GM23248 (cell line): Measurements from ENCODE around the gene DOC2B. TPM values are rescaled to one million over a fixed set of nuclear protein-coding genes. Genes with fewer than 3 reads are reported as not detected.
"Not testable (repeated sequence)": the region's sequence is repeated elsewhere in the genome, so short reads cannot be mapped to it uniquely, and the experiment has no call there.

Source experiments
- DNase-seq: peaks from one replicate; pipeline ENCODE4 v3.0.0-alpha.2; 2015
- H2AFZ ChIP-seq: fragments of 200-600 bp; sonication (generic); 2 replicates; pipeline ENCODE4 v1.6.1; 2016; ENCODE audit warnings: antibody characterized with exemption
- H3F3A ChIP-seq: fragments of 200-600 bp; sonication (generic); 2 replicates; pipeline ENCODE4 v1.6.1; 2016; ENCODE audit warnings: mild to moderate bottlenecking, antibody characterized with exemption, mixed run types; ENCODE audit not compliant: insufficient read depth
- H3K27ac ChIP-seq: fragments of 200-600 bp; sonication (generic); 2 replicates; pipeline ENCODE4 v1.5.1; 2016; ENCODE audit warnings: mild to moderate bottlenecking
- H3K27me3 ChIP-seq: fragments of 200-600 bp; sonication (generic); replicated peaks from 2 replicates; pipeline ENCODE4 v1.6.1; 2016; ENCODE audit warnings: mild to moderate bottlenecking; ENCODE audit not compliant: insufficient read depth
- H3K36me3 ChIP-seq: fragments of 200-600 bp; sonication (generic); 2 replicates; pipeline ENCODE4 v1.6.1; 2016; ENCODE audit warnings: low read depth, mild to moderate bottlenecking
- H3K4me1 ChIP-seq: fragments of 200-600 bp; sonication (generic); 2 replicates; pipeline ENCODE4 v1.6.1; 2016; ENCODE audit warnings: mild to moderate bottlenecking; ENCODE audit not compliant: insufficient read depth
- H3K4me2 ChIP-seq: fragments of 200-600 bp; sonication (generic); one replicate; pipeline ENCODE4 v1.6.1; 2016; ENCODE audit warnings: mild to moderate bottlenecking; ENCODE audit not compliant: unreplicated experiment
- H3K4me3 ChIP-seq: fragments of 200-600 bp; sonication (generic); 2 replicates; pipeline ENCODE4 v1.5.1; 2016; ENCODE audit warnings: mild to moderate bottlenecking
- H3K79me2 ChIP-seq: fragments of 200-600 bp; sonication (generic); 2 replicates; pipeline ENCODE4 v1.6.1; 2016; ENCODE audit warnings: mild to moderate bottlenecking; ENCODE audit not compliant: insufficient read depth
- H3K9ac ChIP-seq: fragments of 200-600 bp; sonication (generic); 2 replicates; pipeline ENCODE4 v1.6.1; 2016; ENCODE audit warnings: mild to moderate bottlenecking
- H3K9me2 ChIP-seq: fragments of 200-600 bp; sonication (generic); 2 replicates; pipeline ENCODE4 v1.6.1; 2016; ENCODE audit warnings: mixed run types, mild to moderate bottlenecking, moderate library complexity; ENCODE audit not compliant: insufficient read depth
- H3K9me3 ChIP-seq: fragments of 200-600 bp; sonication (generic); one replicate; pipeline ENCODE4 v1.6.1; 2017; ENCODE audit warnings: low read depth
- H4K20me1 ChIP-seq: fragments of 200-600 bp; sonication (generic); 2 replicates; pipeline ENCODE4 v1.6.0; 2016; ENCODE audit not compliant: insufficient read depth
- EZH2 ChIP-seq: fragments of 200-600 bp; sonication (generic); IDR thresholded peaks from 2 replicates; pipeline ENCODE4 v1.6.1; 2018; ENCODE audit warnings: antibody characterized with exemption, mild to moderate bottlenecking; ENCODE audit not compliant: insufficient read depth, poor library complexity, severe bottlenecking
- EZH2phosphoT487 ChIP-seq: fragments of 200-600 bp; sonication (generic); IDR thresholded peaks from 2 replicates; pipeline ENCODE4 v1.6.1; 2018; ENCODE audit warnings: antibody characterized with exemption, moderate library complexity, mild to moderate bottlenecking, low read depth; ENCODE audit not compliant: insufficient read depth
- WGBS, 2 experiments: methylation state at CpG; one replicate each; pipeline ENCODE4 v1.1.6; 2015 to 2017; ENCODE audit warnings: low lambda C conversion rate in 2 of 2, low coverage in 1 of 2; ENCODE audit errors: missing lambda C conversion rate in 2 of 2; 5-methylcytosine and 5-hydroxymethylcytosine counted together
- in situ Hi-C: fragments of 300-500 bp; cut with MboI; formaldehyde crosslinking; loops from 2 replicates; pipeline ENCODE4 v1.15.0; 2020
- polyA plus RNA-seq: library from polyadenylated mRNA; unstranded; fragments of >200 nt; fragmentation: Nextera tagmentation; extraction: Ambion mirVana; gene quantifications from 2 replicates; pipeline ENCODE4 v1.2.1, GENCODE V29; 2016
- total RNA-seq: library from RNA; depleted of rRNA; stranded (reverse); fragments of >200 nt; shearing (Covaris generic); gene quantifications from 2 replicates; pipeline ENCODE4 v1.2.3, GENCODE V29; 2014

Gene DOC2B
- total and polyA plus RNA-seq, 2 experiments from 2014 or later = 0.03 TPM; not detected in 1

- no peak overlapping the region for H3K27ac ChIP-seq
- H4K20me1 ChIP-seq = no peaks in the 10 kb centered on the region
- no peaks in the 10 kb centered on the region for H3K27me3 ChIP-seq
- TF ChIP-seq EZH2 (no peak), EZH2phosphoT487 (no peak)
- H3K9me2 ChIP-seq = no peaks in the 10 kb centered on the region
- H3K36me3 ChIP-seq = no peaks in the 10 kb centered on the region
- in situ Hi-C loops = no loop called here
- no peak overlapping the region for H3K4me2 ChIP-seq
- H3K4me1 ChIP-seq = peaks cover 6% of the 10 kb centered on the region; the same call in 1 of the 2 replicates
- H3K79me2 ChIP-seq = no peaks in the 10 kb centered on the region
- no peaks in the 10 kb centered on the region for H3K9me3 ChIP-seq
- no peak overlapping the region for H3K4me3 ChIP-seq
- no peak for DNase-seq
- H3F3A ChIP-seq = no peaks in the 10 kb centered on the region
- 59 to 72% methylated on average over 2 of the region's 2 CpGs for WGBS, 2 experiments
- peak overlapping the region; percentile 99 for H2AFZ ChIP-seq
- H3K9ac ChIP-seq = no peak overlapping the region
Observed at GRCh38 chr17:216625-217024, 35.2 kb upstream of the DOC2B start.

GRCh38 chr17:215563-216478 is 34.4 kb upstream of the DOC2B start:
- H3K9me3 ChIP-seq, H4K20me1 ChIP-seq, H3K4me1 ChIP-seq, H3K27me3 ChIP-seq, H3K36me3 ChIP-seq, H3K79me2 ChIP-seq, H3K9me2 ChIP-seq, H3F3A ChIP-seq, H3K27ac ChIP-seq, in situ Hi-C loops: not testable (repeated sequence)
- peak overlapping the region; percentile 68 for H3K4me3 ChIP-seq
- H3K9ac ChIP-seq = peak overlapping the region; percentile 81
- DNase-seq = peak; percentile 45
- H2AFZ ChIP-seq = peak overlapping the region; percentile 99
- 26 to 28% methylated on average over 20 to 25 of the region's 29 CpGs for WGBS, 2 experiments
- peak overlapping the region; percentile 52 for H3K4me2 ChIP-seq

- no peaks in the 10 kb centered on the region for H3K9me3 ChIP-seq
- H4K20me1 ChIP-seq = no peaks in the 10 kb centered on the region
- no peak overlapping the region for H3K4me2 ChIP-seq
- no peaks in the 10 kb centered on the region for H3K79me2 ChIP-seq
- peak overlapping the region; percentile 81; the same call in 1 of the 2 replicates for H3K9ac ChIP-seq
- peak overlapping the region; percentile 98 for H2AFZ ChIP-seq
- no peaks in the 10 kb centered on the region for H3F3A ChIP-seq
- H3K9me2 ChIP-seq = no peaks in the 10 kb centered on the region
- peaks cover 6% of the 10 kb centered on the region; the same call in 1 of the 2 replicates for H3K4me1 ChIP-seq
- whole genome bisulfite sequencing, 2 experiments = 90 to 91% methylated on average over 10 of the region's 10 CpGs
- DNase-seq = no peak
- H3K27ac ChIP-seq = no peak overlapping the region
- in situ Hi-C loops = no loop called here
- TF ChIP-seq EZH2phosphoT487 (no peak), EZH2 (no peak)
- peak overlapping the region; percentile 68 for H3K4me3 ChIP-seq
- no peaks in the 10 kb centered on the region for H3K27me3 ChIP-seq
- H3K36me3 ChIP-seq = no peaks in the 10 kb centered on the region
Observed at GRCh38 chr17:214881-215331, 33.5 kb upstream of the DOC2B start.

GRCh38 chr17:213286-214105 is 32.0 kb upstream of the DOC2B start:
- Histone ChIP-seq H3K79me2 (no peaks in the 10 kb centered on the region), H4K20me1 (no peaks in the 10 kb centered on the region), H3F3A (no peaks in the 10 kb centered on the region), H3K36me3 (no peaks in the 10 kb centered on the region), H3K9me2 (no peaks in the 10 kb centered on the region), H3K27ac (no peak overlapping the region), H3K4me2 (no peak overlapping the region), H3K4me3 (no peak overlapping the region), H3K9me3 (no peaks in the 10 kb centered on the region), H3K27me3 (no peaks in the 10 kb centered on the region), H3K9ac (no peak overlapping the region), H3K4me1 (peaks cover 6% of the 10 kb centered on the region; the same call in 1 of the 2 replicates), H2AFZ (no peak overlapping the region)
- in situ Hi-C loops = no loop called here
- TF ChIP-seq EZH2 (no peak), EZH2phosphoT487 (no peak)
- no peak for DNase-seq
- 88 to 96% methylated on average over 21 to 25 of the region's 25 CpGs for WGBS, 2 experiments
